ENCODE measurements around the gene SLC28A1.

The SLC28A1 gene

DNA sequence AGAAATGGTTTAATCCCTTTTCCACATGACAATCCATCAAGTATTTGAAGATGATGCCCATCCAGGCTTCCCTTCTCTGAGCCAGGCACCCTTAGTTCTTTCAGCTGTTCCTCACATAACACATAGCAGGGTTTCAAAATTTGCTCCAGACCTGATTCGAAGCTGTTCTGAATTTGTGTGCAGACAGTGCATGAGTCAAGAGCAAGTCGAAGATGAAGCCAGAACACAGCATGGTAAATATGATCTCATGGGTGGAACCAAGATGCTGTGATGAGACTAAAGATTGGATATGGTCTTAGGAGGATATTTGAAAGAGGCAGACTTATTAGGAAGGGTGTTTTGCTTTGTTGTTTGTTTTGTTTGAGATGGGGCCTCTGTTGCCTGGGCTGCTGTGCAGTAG, 64.6 kb downstream of the SLC28A1 start:
- Histone ChIP-seq H3K27me3 (replicated peaks) (no peaks in the 10 kb centered on the region), H3K36me3 (replicated peaks) (no peaks in the 10 kb centered on the region), H3K4me3 (ENCODE audit: low read depth, low read length) (no peak overlapping the region), H3K27ac (peak overlapping the region; percentile 85)
- DNase-seq: peak; percentile 60
- in situ Hi-C loops (cut with HindIII; ENCODE audit: low pct_ligation_motif_present, low sequenced_read_pairs): no loop called here
- TF ChIP-seq, protein P1, sequence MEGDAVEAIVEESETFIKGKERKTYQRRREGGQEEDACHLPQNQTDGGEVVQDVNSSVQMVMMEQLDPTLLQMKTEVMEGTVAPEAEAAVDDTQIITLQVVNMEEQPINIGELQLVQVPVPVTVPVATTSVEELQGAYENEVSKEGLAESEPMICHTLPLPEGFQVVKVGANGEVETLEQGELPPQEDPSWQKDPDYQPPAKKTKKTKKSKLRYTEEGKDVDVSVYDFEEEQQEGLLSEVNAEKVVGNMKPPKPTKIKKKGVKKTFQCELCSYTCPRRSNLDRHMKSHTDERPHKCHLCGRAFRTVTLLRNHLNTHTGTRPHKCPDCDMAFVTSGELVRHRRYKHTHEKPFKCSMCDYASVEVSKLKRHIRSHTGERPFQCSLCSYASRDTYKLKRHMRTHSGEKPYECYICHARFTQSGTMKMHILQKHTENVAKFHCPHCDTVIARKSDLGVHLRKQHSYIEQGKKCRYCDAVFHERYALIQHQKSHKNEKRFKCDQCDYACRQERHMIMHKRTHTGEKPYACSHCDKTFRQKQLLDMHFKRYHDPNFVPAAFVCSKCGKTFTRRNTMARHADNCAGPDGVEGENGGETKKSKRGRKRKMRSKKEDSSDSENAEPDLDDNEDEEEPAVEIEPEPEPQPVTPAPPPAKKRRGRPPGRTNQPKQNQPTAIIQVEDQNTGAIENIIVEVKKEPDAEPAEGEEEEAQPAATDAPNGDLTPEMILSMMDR (IDR thresholded peaks at IDR 0.05; ENCODE audit: low read depth, low read length, missing control alignments): no peak

DNA sequence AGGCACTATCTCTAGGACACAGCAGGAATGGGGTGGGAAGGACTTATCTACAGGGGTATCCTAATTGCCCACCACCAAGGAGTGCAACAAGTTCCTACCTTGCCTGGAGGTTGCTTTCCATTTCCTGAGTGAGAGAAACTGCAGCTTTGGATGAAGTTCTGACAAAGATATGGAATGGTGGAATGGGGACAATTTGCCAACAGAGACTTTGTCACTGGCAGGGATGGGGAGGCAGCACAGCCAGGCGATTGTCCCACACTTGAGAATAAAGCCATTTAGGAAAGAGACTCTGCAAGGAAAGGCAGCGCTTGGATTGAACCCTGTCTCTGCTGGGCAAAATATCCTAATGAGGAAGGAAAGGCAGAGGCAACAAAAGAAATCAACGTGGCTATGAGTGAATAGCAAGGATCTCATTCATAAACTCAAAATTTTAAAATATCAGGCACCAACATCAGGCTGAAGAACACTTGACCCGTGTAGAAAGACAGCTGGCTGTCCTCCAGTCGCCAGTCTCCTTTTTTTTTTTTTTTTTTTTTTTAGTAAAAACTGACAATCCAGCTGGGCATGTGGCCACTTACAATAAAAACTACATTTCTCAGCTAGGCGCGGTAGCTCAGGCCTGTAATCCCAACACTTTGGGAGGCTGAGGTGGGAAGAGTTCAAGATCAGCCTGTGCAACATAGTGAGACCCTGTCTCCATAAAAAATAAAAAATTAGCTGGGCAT, 65.5 kb downstream of the SLC28A1 start:
- Histone ChIP-seq H3K4me3 (ENCODE audit: low read depth, low read length) (no peak overlapping the region), H3K36me3 (replicated peaks) (no peaks in the 10 kb centered on the region), H3K27ac (no peak overlapping the region), H3K27me3 (replicated peaks) (no peaks in the 10 kb centered on the region)
- in situ Hi-C loops (cut with HindIII; ENCODE audit: low pct_ligation_motif_present, low sequenced_read_pairs): no loop called here
- DNase-seq: no peak
- TF ChIP-seq, protein P1 (IDR thresholded peaks at IDR 0.05; ENCODE audit: low read depth, low read length, missing control alignments): no peak

DNA sequence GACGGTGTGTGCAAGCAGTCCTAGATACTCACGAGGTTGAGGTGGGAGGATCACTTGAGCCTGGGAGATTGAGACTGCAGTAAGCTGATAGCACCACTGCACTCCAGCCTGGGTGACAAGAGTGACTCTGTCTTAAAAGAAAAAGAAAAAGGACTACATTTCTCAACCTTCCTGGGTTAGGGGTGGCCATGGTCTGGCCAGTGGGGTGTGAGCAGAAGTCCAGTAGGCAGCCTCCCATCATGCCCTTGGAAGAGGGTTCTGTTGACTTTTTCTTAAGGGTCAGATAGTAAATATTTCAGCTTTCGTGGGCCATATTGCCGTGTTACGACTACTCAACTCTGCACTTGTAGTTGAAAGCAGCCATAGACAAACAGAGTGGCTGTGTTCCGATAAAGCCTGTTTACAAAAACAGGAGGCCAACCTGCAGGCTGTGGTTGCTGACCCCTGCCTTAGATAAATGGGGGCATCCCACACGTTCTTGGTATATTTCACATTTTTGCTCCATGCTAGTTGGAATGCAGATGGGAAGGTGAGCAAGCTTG, 66.2 kb downstream of the SLC28A1 start:
- H3K27me3 ChIP-seq (replicated peaks): no peaks in the 10 kb centered on the region
- in situ Hi-C loops (cut with HindIII; ENCODE audit: low pct_ligation_motif_present, low sequenced_read_pairs): no loop called here
- no peak overlapping the region for H3K27ac ChIP-seq
- no peaks in the 10 kb centered on the region for H3K36me3 ChIP-seq (replicated peaks)
- H3K4me3 ChIP-seq (ENCODE audit: low read depth, low read length): no peak overlapping the region
- TF ChIP-seq, protein P1 (IDR thresholded peaks at IDR 0.05; ENCODE audit: low read depth, low read length, missing control alignments): no peak
- no peak for DNase-seq

DNA sequence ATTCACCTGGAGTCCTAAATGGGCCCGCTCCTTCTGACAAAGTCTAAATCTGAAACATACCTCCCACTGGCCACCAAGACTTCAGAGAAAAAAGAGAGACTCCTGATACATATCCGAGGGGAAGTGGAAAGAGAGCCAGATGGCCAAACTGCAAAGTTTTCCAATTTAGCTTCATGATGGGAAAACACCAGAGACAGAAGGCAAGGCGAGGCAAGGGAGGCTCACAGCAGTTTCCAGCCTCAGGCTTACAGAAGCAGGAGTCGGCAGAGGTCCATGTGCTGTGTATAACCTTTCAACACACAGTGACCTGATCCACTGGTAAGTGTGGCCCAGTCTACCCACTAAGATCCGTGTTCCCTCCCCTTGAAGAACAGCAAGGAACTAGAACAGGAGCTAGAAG, 67.3 kb downstream of the SLC28A1 start:
- H3K27me3 ChIP-seq (replicated peaks): no peaks in the 10 kb centered on the region
- in situ Hi-C loops (cut with HindIII; ENCODE audit: low pct_ligation_motif_present, low sequenced_read_pairs): no loop called here
- no peak overlapping the region for H3K27ac ChIP-seq
- DNase-seq: no peak
- no peaks in the 10 kb centered on the region for H3K36me3 ChIP-seq (replicated peaks)
- TF ChIP-seq, protein P1 (IDR thresholded peaks at IDR 0.05; ENCODE audit: low read depth, low read length, missing control alignments): no peak
- no peak overlapping the region for H3K4me3 ChIP-seq (ENCODE audit: low read depth, low read length)

DNA sequence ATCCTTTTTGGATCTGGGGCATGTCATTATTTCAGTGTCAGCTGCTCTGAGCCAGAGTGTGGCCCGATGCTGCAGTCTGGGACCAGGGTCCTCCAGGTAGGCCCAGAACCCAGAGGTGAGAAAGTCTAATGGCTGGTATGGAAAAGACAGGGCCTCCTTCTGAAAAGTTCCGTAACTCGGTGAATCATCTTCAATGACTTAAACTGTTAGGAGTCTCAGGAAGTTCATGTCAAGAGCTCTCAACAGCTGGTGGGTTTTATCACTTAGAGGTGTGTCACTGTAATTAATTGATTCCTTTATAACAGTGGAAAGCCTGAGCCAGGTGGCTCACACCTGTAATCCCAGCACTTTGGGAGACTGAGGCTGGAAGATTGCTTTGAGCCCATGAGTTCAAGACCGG, 68.7 kb downstream of the SLC28A1 start:
- in situ Hi-C loops (cut with HindIII; ENCODE audit: low pct_ligation_motif_present, low sequenced_read_pairs): no loop called here
- Histone ChIP-seq H3K36me3 (replicated peaks) (no peaks in the 10 kb centered on the region), H3K27ac (no peak overlapping the region), H3K4me3 (ENCODE audit: low read depth, low read length) (no peak overlapping the region), H3K27me3 (replicated peaks) (no peaks in the 10 kb centered on the region)
- no peak for DNase-seq
- TF ChIP-seq, protein P1 (IDR thresholded peaks at IDR 0.05; ENCODE audit: low read depth, low read length, missing control alignments): no peak

DNA sequence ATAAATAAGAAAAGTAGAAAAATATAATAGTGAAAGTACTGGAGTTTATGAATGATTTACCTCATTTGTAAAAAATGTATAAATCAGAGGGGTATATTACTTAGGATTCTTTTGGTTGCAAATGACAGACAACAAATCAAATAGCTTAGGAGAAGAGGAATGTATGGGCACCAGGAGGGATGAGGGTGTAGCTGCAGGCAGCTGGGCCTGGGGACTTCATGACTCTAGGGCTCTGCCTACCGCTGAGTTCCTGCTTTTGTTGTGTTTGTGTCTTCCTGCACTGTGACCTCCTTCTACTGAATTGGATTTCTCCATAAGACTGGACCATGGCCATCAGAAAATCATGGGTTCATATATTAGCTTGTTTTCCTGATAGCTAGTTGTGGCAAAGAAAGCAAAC, 69.3 kb downstream of the SLC28A1 start:
- no peak overlapping the region for H3K4me3 ChIP-seq (ENCODE audit: low read depth, low read length)
- H3K36me3 ChIP-seq (replicated peaks): no peaks in the 10 kb centered on the region
- H3K27me3 ChIP-seq (replicated peaks): no peaks in the 10 kb centered on the region
- H3K27ac ChIP-seq: no peak overlapping the region
- in situ Hi-C loops (cut with HindIII; ENCODE audit: low pct_ligation_motif_present, low sequenced_read_pairs): no loop called here
- TF ChIP-seq, protein P1 (IDR thresholded peaks at IDR 0.05; ENCODE audit: low read depth, low read length, missing control alignments): no peak
- no peak for DNase-seq
